Lower lobe of right lung (tissue), 2 donors: ENCODE measurements around the gene PTPRN2. TPM values are rescaled to one million over a fixed set of nuclear protein-coding genes. Genes with fewer than 3 reads are reported as not detected.

ENCODE experiments used
- ATAC-seq, 2 donors: fragments of 200-7000 bp; cut with Tn5 transposase; one replicate each; pipeline ENCODE4 v1.9.1; 2020 to 2022; ENCODE audit warnings: mild to moderate bottlenecking in 2 of 2, moderate library complexity in 2 of 2
- DNase-seq: peaks from one replicate; pipeline ENCODE4 v3.0.0-alpha.2; 2020
- H3K27ac ChIP-seq: fragments of 200-600 bp; one replicate; pipeline ENCODE4 v1.8.0; 2022
- H3K27me3 ChIP-seq: fragments of 200-600 bp; one replicate; pipeline ENCODE4 v1.8.0; 2022; ENCODE audit warnings: low read depth
- H3K36me3 ChIP-seq: fragments of 200-600 bp; one replicate; pipeline ENCODE4 v1.8.0; 2022; ENCODE audit warnings: mild to moderate bottlenecking
- H3K4me1 ChIP-seq: fragments of 200-600 bp; one replicate; pipeline ENCODE4 v1.8.0; 2022
- H3K4me3 ChIP-seq: fragments of 200-600 bp; one replicate; pipeline ENCODE4 v1.8.0; 2022; ENCODE audit warnings: mild to moderate bottlenecking
- H3K9me3 ChIP-seq: fragments of 200-600 bp; one replicate; pipeline ENCODE4 v1.8.0; 2022
- CTCF ChIP-seq: fragments of 200-600 bp; IDR thresholded peaks from one replicate; pipeline ENCODE4 v1.8.0; 2022; ENCODE audit warnings: antibody characterized with exemption, mild to moderate bottlenecking
- intact Hi-C: fragments of 100-400 bp; cut with DNase I; formaldehyde crosslinking; loops from one replicate; pipeline ENCODE4 v1.11.0; 2022
- total RNA-seq: library from RNA; stranded (reverse); fragmentation: NEBNext Ultra II Directional; extraction: Animal tissue kit (Norgen Biotek cat#: 25700); gene quantifications from one replicate; pipeline ENCODE4 v1.2.1, GENCODE V29; 2021
- donor health status: DM: no; HTN: yes; CAD: no; lungs with severe emphysema.

Gene PTPRN2
- total RNA-seq, 1 donor from 2014 or later: 6.8 TPM

GRCh38 chr7:157995815-157996214 is 591.8 kb downstream of the PTPRN2 start:
- Histone ChIP-seq H3K9me3 (peaks cover 6% of the 10 kb centered on the region), H3K4me1 (no peaks in the 10 kb centered on the region), H3K27me3 (no peaks in the 10 kb centered on the region), H3K4me3 (no peak overlapping the region), H3K36me3 (no peaks in the 10 kb centered on the region), H3K27ac (no peak overlapping the region)
- DNase-seq: no peak
- no peak for ATAC-seq
- TF ChIP-seq CTCF: no peak
- intact Hi-C loops: no loop called here

- Histone ChIP-seq H3K4me1 (no peaks in the 10 kb centered on the region), H3K4me3 (no peak overlapping the region), H3K36me3 (no peaks in the 10 kb centered on the region), H3K9me3 (peaks cover 6% of the 10 kb centered on the region), H3K27me3 (no peaks in the 10 kb centered on the region), H3K27ac (no peak overlapping the region)
- no peak for ATAC-seq
- no peak for TF ChIP-seq CTCF
- no peak for DNase-seq
- intact Hi-C loops: no loop called here
Observed at GRCh38 chr7:157994319-157994718, 593.3 kb downstream of the PTPRN2 start.

- DNase-seq (no peak), ATAC-seq (no peak)
- no peaks in the 10 kb centered on the region for H3K36me3 ChIP-seq
- H3K9me3 ChIP-seq: peaks cover 6% of the 10 kb centered on the region
- H3K27ac ChIP-seq: no peak overlapping the region
- H3K4me3 ChIP-seq: no peak overlapping the region
- intact Hi-C loops: no loop called here
- no peaks in the 10 kb centered on the region for H3K4me1 ChIP-seq
- H3K27me3 ChIP-seq: no peaks in the 10 kb centered on the region
- no peak for TF ChIP-seq CTCF
Observed at GRCh38 chr7:157993406-157994105, 594.1 kb downstream of the PTPRN2 start.

GRCh38 chr7:157992511-157993160 is 595.0 kb downstream of the PTPRN2 start:
- no peaks in the 10 kb centered on the region for H3K27me3 ChIP-seq
- DNase-seq (no peak), ATAC-seq (no peak)
- no peak overlapping the region for H3K4me3 ChIP-seq
- TF ChIP-seq CTCF: no peak
- no peaks in the 10 kb centered on the region for H3K4me1 ChIP-seq
- peaks cover 6% of the 10 kb centered on the region for H3K9me3 ChIP-seq
- intact Hi-C loops: no loop called here
- H3K27ac ChIP-seq: no peak overlapping the region
- H3K36me3 ChIP-seq: no peaks in the 10 kb centered on the region

- Histone ChIP-seq H3K4me3 (no peak overlapping the region), H3K36me3 (no peaks in the 10 kb centered on the region), H3K9me3 (peaks cover 6% of the 10 kb centered on the region), H3K4me1 (no peaks in the 10 kb centered on the region), H3K27me3 (no peaks in the 10 kb centered on the region), H3K27ac (no peak overlapping the region)
- intact Hi-C loops: no loop called here
- TF ChIP-seq CTCF: no peak
- ATAC-seq: no peak
- DNase-seq: no peak
Observed at GRCh38 chr7:157991761-157992160, 595.9 kb downstream of the PTPRN2 start.
